HL-60 (cell line): ENCODE measurements around the gene SNAPC3.

ENCODE experiments used
- DNase-seq, 2 experiments: peaks; one replicate each; pipeline ENCODE4 v3.0.0-alpha.2; 2010 to 2020; ENCODE audit warnings: low read depth in 1 of 2, low spot score in 1 of 2
- H3K27ac ChIP-seq: fragments of 250-450 bp; sonication (Bioruptor Pico); replicated peaks from 2 replicates; pipeline ENCODE4 v1.5.1; 2020; ENCODE audit warnings: mild to moderate bottlenecking, moderate library complexity
- H3K27me3 ChIP-seq: fragments of 250-450 bp; sonication (Bioruptor Pico); 2 replicates; pipeline ENCODE4 v1.5.1; 2021; ENCODE audit warnings: mild to moderate bottlenecking, moderate library complexity; ENCODE audit not compliant: insufficient read depth, poor library complexity, severe bottlenecking
- H3K4me3 ChIP-seq: replicated peaks from 2 replicates; pipeline ENCODE4 v1.5.1; 2011; ENCODE audit warnings: mild to moderate bottlenecking, control low read depth, low read length; ENCODE audit not compliant: insufficient read depth
- CTCF ChIP-seq: IDR thresholded peaks from one replicate; pipeline ENCODE4 v1.5.1; 2011; ENCODE audit warnings: low read length, control low read depth, inconsistent platforms; ENCODE audit not compliant: insufficient read depth
- GABPA ChIP-seq: IDR thresholded peaks from 2 replicates; pipeline ENCODE4 v1.6.1; 2012; ENCODE audit warnings: low read depth
- POLR2AphosphoS5 ChIP-seq: IDR thresholded peaks from 2 replicates; pipeline ENCODE4 v1.6.1; 2012; ENCODE audit warnings: low read depth
- REST ChIP-seq: IDR thresholded peaks from 2 replicates; pipeline ENCODE4 v1.6.1; 2012; ENCODE audit warnings: low read depth; ENCODE audit not compliant: insufficient replicate concordance
- SPI1 ChIP-seq: IDR thresholded peaks from 2 replicates; pipeline ENCODE4 v1.6.1; 2012; ENCODE audit warnings: low read depth, mild to moderate bottlenecking, borderline replicate concordance

The SNAPC3 gene

GRCh38 chr9:15420796-15421195 lies 1.9 kb upstream of the SNAPC3 start:
- Histone ChIP-seq H3K4me3 (no peak overlapping the region), H3K27me3 (no peaks in the 10 kb centered on the region), H3K27ac (no peak overlapping the region)
- DNase-seq, result no peak
- no peak for TF ChIP-seq CTCF
- TF ChIP-seq REST, result no peak
- no peak for TF ChIP-seq SPI1
- no peak for TF ChIP-seq GABPA
- no peak for TF ChIP-seq POLR2AphosphoS5

- Histone ChIP-seq H3K4me3 (no peak overlapping the region), H3K27ac (no peak overlapping the region), H3K27me3 (no peaks in the 10 kb centered on the region)
- no peak for TF ChIP-seq SPI1
- no peak for TF ChIP-seq GABPA
- TF ChIP-seq POLR2AphosphoS5, result no peak
- TF ChIP-seq REST, result no peak
- no peak for TF ChIP-seq CTCF
- no peak for DNase-seq
These were observed 1.1 kb upstream of the SNAPC3 start for GRCh38 chr9:15421532-15421931.

GRCh38 chr9:15421990-15422371 lies 695 bp upstream of the SNAPC3 start:
- peak overlapping the region; percentile 78 for H3K27ac ChIP-seq
- no peaks in the 10 kb centered on the region for H3K27me3 ChIP-seq
- H3K4me3 ChIP-seq, result peak overlapping the region; percentile 83
- no peak for TF ChIP-seq SPI1
- no peak for TF ChIP-seq CTCF
- TF ChIP-seq POLR2AphosphoS5, result no peak
- TF ChIP-seq REST, result no peak
- TF ChIP-seq GABPA, result no peak
- no peak for DNase-seq
